HepG2 (cell line): ENCODE measurements around the gene PEX11B. TPM values are rescaled to one million over a fixed set of nuclear protein-coding genes. Genes with fewer than 3 reads are reported as not detected.

ENCODE experiments used
- ELF4 ChIP-seq: sonication (generic); formaldehyde crosslinking; IDR thresholded peaks from 2 replicates; pipeline ENCODE4 v1.5.0; 2020; ENCODE audit warnings: missing genetic modification reagents, mild to moderate bottlenecking, moderate library complexity, borderline replicate concordance
- FOXK1 ChIP-seq: sonication (generic); formaldehyde crosslinking; IDR thresholded peaks from 2 replicates; pipeline ENCODE4 v1.4.0; 2020; ENCODE audit warnings: low read depth, missing genetic modification reagents, borderline replicate concordance
- GTF3A ChIP-seq: sonication (generic); formaldehyde crosslinking; conservative IDR thresholded peaks from 2 replicates; pipeline ENCODE4 v1.4.0; 2020; ENCODE audit warnings: mild to moderate bottlenecking, missing genetic modification reagents
- HDAC1 ChIP-seq: sonication (generic); formaldehyde crosslinking; IDR thresholded peaks from 2 replicates; pipeline ENCODE4 v1.5.1; 2020; ENCODE audit warnings: mild to moderate bottlenecking, missing genetic modification reagents
- HDAC6 ChIP-seq: fragments of 200-600 bp; sonication (generic); IDR thresholded peaks from 2 replicates; pipeline ENCODE4 v1.7.0; 2017; ENCODE audit warnings: mild to moderate bottlenecking, antibody characterized with exemption, low read length, low read depth
- NFE2 ChIP-seq: sonication (generic); formaldehyde crosslinking; IDR thresholded peaks from 2 replicates; pipeline ENCODE4 v1.4.0; 2020; ENCODE audit warnings: missing genetic modification reagents
- PHF8 ChIP-seq: sonication (generic); formaldehyde crosslinking; IDR thresholded peaks from 2 replicates; pipeline ENCODE4 v1.5.0; 2020; ENCODE audit warnings: missing genetic modification reagents
- POLR2AphosphoS5 ChIP-seq: IDR thresholded peaks from 2 replicates; pipeline ENCODE4 v1.6.1; 2012; ENCODE audit warnings: low read depth, low read length
- RFX3 ChIP-seq: IDR thresholded peaks from 2 replicates; pipeline ENCODE4 v1.6.1; 2016; ENCODE audit warnings: missing biosample characterization, missing genetic modification reagents
- WIZ ChIP-seq: sonication (generic); formaldehyde crosslinking; IDR thresholded peaks from 2 replicates; pipeline ENCODE4 v1.5.1; 2020; ENCODE audit warnings: mild to moderate bottlenecking, missing genetic modification reagents
- ZKSCAN5 ChIP-seq: sonication (generic); formaldehyde crosslinking; IDR thresholded peaks from 2 replicates; pipeline ENCODE4 v1.5.1; 2020; ENCODE audit warnings: mild to moderate bottlenecking, missing genetic modification reagents
- ZNF317 ChIP-seq: sonication (generic); formaldehyde crosslinking; IDR thresholded peaks from 2 replicates; pipeline ENCODE4 v1.5.0; 2020; ENCODE audit warnings: mild to moderate bottlenecking, missing genetic modification reagents
- ZNF414 ChIP-seq: sonication (generic); formaldehyde crosslinking; IDR thresholded peaks from 2 replicates; pipeline ENCODE4 v1.5.0; 2020; ENCODE audit warnings: missing genetic modification reagents
- ZNF687 ChIP-seq: sonication (generic); formaldehyde crosslinking; IDR thresholded peaks from 2 replicates; pipeline ENCODE4 v1.5.1; 2020; ENCODE audit warnings: mild to moderate bottlenecking, missing genetic modification reagents, moderate library complexity
- polyA plus RNA-seq, 8 experiments: library from polyadenylated mRNA; depleted of rRNA in 3 of 8; stranded (reverse) in 7 of 8; unstranded in 1 of 8; fragments of >200 nt; fragmentation: Illumina TruSeq in 4 of 8; extraction: Trizol in 4 of 8; gene quantifications; 2 replicates each; pipeline versions ENCODE4 v1.2.1 to v1.2.3, GENCODE V29; 2011 to 2016; ENCODE audit warnings: low read depth in 4 of 8, missing spikeins in 1 of 8, mixed read lengths in 1 of 8; ENCODE audit not compliant: insufficient read depth in 1 of 8
- total RNA-seq, 5 experiments: library from RNA; depleted of rRNA; stranded (reverse); fragments of >200 nt; fragmentation: Illumina TruSeq; extraction: Trizol; gene quantifications; 2 replicates each; pipeline ENCODE4 v1.2.3, GENCODE V29; 2016; ENCODE audit warnings: low read depth in 1 of 5
- TF ChIP-seq, protein P1 (sequence below), 2 experiments: fragments of 450-650 bp in 1 of 2; sonication (generic) in 1 of 2; formaldehyde crosslinking in 1 of 2; IDR thresholded peaks; 2 replicates each; pipeline versions ENCODE4 v1.6.1 to v1.8.0; 2016 to 2022; ENCODE audit warnings: antibody characterized with exemption in 1 of 2, mild to moderate bottlenecking in 1 of 2, missing genetic modification reagents in 1 of 2

Gene PEX11B
- total and polyA plus RNA-seq, 2 of the 13 experiments (the other 11 are each of a cell fraction or from before 2014, with no cell fraction given), result 21.6 to 48.4 TPM

DNA sequence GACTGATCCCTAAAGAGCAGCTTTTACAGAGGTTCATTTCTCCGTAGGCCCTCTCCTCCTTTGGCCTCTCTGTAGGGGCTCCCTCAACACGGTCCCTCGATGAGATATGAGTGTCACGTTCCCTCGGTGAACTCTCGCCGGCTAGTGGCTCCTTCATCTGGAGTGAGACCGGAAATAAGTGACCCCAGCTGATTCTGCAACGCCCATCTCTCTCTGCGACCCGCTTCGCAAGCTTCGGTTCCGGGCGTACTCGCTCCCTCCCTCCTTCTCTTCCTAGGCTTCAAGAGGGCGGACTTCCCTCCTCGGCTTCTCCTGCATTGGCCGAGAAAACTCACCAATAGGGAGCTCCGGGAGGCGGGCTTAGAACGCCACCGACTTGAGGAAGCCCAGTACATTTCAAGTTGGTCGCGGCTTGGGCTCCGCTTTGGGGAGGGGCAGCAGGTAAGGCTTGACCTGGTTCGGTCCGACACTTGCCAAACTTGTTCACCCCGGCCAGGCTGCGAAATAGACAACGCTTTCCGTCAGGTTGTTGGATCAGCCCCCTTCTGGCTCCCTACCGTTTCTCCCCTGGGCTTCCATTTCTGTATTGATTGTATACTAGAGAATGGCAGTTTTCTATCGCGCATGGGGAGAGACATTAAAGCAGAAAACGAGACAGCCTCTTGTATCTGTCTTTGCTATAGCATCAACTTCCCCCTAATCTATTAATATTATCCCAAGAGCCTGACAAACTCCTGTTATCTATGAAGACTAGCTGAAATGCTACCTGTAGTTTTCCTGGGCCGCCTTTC, 46.0 kb upstream of the PEX11B start, which contains the start of the genes ANKRD34A and POLR3GL (continued):
- TF ChIP-seq GTF3A (CRISPR knock-in tag) (no peak), ELF4 (peak; percentile 81; the same call in 1 of the 2 replicates), NFE2 (CRISPR knock-in tag) (no peak), HDAC6 (no peak), ZNF687 (CRISPR knock-in tag) (peak; percentile 83), HDAC1 (CRISPR knock-in tag) (peak; percentile 54), ZNF317 (CRISPR knock-in tag) (0 out of 2 replicates have a peak, but pooled peaks have one; percentile 30), POLR2AphosphoS5 (peak; percentile 93), RFX3 (CRISPR knock-in tag) (no peak), WIZ (no peak), FOXK1 (CRISPR knock-in tag) (no peak), ZKSCAN5 (CRISPR knock-in tag) (no peak), PHF8 (CRISPR knock-in tag) (peak; percentile 78), ZNF414 (CRISPR knock-in tag) (peak; percentile 62; the same call in 1 of the 2 replicates)
- TF ChIP-seq, protein P1, sequence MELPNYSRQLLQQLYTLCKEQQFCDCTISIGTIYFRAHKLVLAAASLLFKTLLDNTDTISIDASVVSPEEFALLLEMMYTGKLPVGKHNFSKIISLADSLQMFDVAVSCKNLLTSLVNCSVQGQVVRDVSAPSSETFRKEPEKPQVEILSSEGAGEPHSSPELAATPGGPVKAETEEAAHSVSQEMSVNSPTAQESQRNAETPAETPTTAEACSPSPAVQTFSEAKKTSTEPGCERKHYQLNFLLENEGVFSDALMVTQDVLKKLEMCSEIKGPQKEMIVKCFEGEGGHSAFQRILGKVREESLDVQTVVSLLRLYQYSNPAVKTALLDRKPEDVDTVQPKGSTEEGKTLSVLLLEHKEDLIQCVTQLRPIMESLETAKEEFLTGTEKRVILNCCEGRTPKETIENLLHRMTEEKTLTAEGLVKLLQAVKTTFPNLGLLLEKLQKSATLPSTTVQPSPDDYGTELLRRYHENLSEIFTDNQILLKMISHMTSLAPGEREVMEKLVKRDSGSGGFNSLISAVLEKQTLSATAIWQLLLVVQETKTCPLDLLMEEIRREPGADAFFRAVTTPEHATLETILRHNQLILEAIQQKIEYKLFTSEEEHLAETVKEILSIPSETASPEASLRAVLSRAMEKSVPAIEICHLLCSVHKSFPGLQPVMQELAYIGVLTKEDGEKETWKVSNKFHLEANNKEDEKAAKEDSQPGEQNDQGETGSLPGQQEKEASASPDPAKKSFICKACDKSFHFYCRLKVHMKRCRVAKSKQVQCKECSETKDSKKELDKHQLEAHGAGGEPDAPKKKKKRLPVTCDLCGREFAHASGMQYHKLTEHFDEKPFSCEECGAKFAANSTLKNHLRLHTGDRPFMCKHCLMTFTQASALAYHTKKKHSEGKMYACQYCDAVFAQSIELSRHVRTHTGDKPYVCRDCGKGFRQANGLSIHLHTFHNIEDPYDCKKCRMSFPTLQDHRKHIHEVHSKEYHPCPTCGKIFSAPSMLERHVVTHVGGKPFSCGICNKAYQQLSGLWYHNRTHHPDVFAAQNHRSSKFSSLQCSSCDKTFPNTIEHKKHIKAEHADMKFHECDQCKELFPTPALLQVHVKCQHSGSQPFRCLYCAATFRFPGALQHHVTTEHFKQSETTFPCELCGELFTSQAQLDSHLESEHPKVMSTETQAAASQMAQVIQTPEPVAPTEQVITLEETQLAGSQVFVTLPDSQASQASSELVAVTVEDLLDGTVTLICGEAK (IDR thresholded peaks at IDR 0.05), result no peak
- TF ChIP-seq, protein P1 (CRISPR knock-in tag; IDR thresholded peaks at IDR 0.05), result no peak
